ENCODE data around the gene HAP1.
A peak's percentile ranks its signal among the peaks of the same experiment; 100 is the strongest.

Gene HAP1

GRCh38 chr17:41763327-41763726 lies 28.9 kb upstream of the HAP1 start:
- no peak for DNase-seq

- DNase-seq = no peak
These were observed 28.4 kb upstream of the HAP1 start for GRCh38 chr17:41762841-41763240.

GRCh38 chr17:41762391-41762790 lies 27.9 kb upstream of the HAP1 start:
- DNase-seq = no peak

- no peak for DNase-seq
These were observed 26.4 kb upstream of the HAP1 start for GRCh38 chr17:41760878-41761277.

- DNase-seq = no peak
These were observed 24.2 kb upstream of the HAP1 start for GRCh38 chr17:41758601-41759000.

GRCh38 chr17:41754066-41754465 lies 19.6 kb upstream of the HAP1 start:
- DNase-seq = no peak

- DNase-seq = no peak
These were observed 16.8 kb upstream of the HAP1 start for GRCh38 chr17:41751288-41751687.

- DNase-seq = no peak
These were observed 16.4 kb upstream of the HAP1 start for GRCh38 chr17:41750862-41751261.

GRCh38 chr17:41748275-41748674 lies 13.8 kb upstream of the HAP1 start:
- DNase-seq = no peak

GRCh38 chr17:41741709-41742108 lies 7.3 kb upstream of the HAP1 start:
- DNase-seq = no peak

- DNase-seq = no peak
These were observed 6.1 kb upstream of the HAP1 start for GRCh38 chr17:41740506-41740905.

GRCh38 chr17:41739661-41740352 lies 5.4 kb upstream of the HAP1 start:
- no peak for DNase-seq

- no peak for DNase-seq
These were observed 4.3 kb upstream of the HAP1 start for GRCh38 chr17:41738801-41739112.

GRCh38 chr17:41738077-41738800 lies 3.8 kb upstream of the HAP1 start:
- peak; percentile 67 for DNase-seq

GRCh38 chr17:41737680-41738023 lies 3.2 kb upstream of the HAP1 start:
- no peak for DNase-seq

- DNase-seq = no peak
These were observed 2.7 kb upstream of the HAP1 start for GRCh38 chr17:41736983-41737679.

- DNase-seq = no peak
These were observed 1.3 kb upstream of the HAP1 start for GRCh38 chr17:41735744-41736143.

GRCh38 chr17:41734949-41735313 lies 488 bp upstream of the HAP1 start:
- no peak for DNase-seq

- DNase-seq = no peak
These were observed 900 bp downstream of the HAP1 start for GRCh38 chr17:41733348-41734138.

- no peak for DNase-seq
These were observed 2.6 kb downstream of the HAP1 start for GRCh38 chr17:41731836-41732235.

GRCh38 chr17:41730479-41730878 lies 4.0 kb downstream of the HAP1 start:
- no peak for DNase-seq

GRCh38 chr17:41728056-41728455 lies 6.4 kb downstream of the HAP1 start:
- DNase-seq = no peak

- no peak for DNase-seq
These were observed 9.3 kb downstream of the HAP1 start for GRCh38 chr17:41725134-41725533.
